ENCODE data around the gene GABRG3. TPM values are rescaled to one million over a fixed set of nuclear protein-coding genes. Genes with fewer than 3 reads are reported as not detected.

Gene GABRG3
- total RNA-seq, 2 experiments from 2014 or later: not detected

DNA sequence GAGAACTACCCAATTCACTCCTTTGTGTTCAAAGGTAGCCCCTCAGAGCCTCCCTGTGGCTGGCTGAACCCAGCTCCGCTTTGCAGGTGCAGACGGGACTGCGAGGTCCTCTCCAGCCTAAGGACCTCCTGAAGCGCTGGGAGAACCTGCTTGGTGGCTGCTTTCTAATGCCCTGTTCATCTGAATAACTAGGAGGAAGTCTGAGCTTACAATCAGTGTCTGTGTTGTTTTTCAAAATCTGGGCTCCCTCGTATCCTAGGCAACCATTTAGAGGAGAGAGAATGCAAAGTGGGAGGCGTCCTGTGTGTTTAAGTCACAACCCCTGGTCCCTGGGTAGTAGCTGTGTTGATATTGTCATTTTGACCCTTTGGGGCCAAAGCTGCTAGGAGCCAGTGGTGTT, 99.9 kb downstream of the GABRG3 start:
- H3K4me3 Mint-ChIP-seq: no peak overlapping the region
- peaks cover 24% of the 10 kb centered on the region for H3K9me3 Mint-ChIP-seq
- H3K36me3 Mint-ChIP-seq (ENCODE audit: low read depth): no peaks in the 10 kb centered on the region
- POLR2A ChIA-PET: no interaction called here
- CTCF ChIA-PET: no interaction called here
- ATAC-seq (no peak), DNase-seq (no peak)
- H3K4me1 Mint-ChIP-seq (ENCODE audit: low read depth): no peaks in the 10 kb centered on the region
- TF ChIP-seq, protein P1, sequence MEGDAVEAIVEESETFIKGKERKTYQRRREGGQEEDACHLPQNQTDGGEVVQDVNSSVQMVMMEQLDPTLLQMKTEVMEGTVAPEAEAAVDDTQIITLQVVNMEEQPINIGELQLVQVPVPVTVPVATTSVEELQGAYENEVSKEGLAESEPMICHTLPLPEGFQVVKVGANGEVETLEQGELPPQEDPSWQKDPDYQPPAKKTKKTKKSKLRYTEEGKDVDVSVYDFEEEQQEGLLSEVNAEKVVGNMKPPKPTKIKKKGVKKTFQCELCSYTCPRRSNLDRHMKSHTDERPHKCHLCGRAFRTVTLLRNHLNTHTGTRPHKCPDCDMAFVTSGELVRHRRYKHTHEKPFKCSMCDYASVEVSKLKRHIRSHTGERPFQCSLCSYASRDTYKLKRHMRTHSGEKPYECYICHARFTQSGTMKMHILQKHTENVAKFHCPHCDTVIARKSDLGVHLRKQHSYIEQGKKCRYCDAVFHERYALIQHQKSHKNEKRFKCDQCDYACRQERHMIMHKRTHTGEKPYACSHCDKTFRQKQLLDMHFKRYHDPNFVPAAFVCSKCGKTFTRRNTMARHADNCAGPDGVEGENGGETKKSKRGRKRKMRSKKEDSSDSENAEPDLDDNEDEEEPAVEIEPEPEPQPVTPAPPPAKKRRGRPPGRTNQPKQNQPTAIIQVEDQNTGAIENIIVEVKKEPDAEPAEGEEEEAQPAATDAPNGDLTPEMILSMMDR (IDR thresholded peaks at IDR 0.05): no peak
- H3K27me3 Mint-ChIP-seq: no peaks in the 10 kb centered on the region
- no peak overlapping the region for H3K27ac Mint-ChIP-seq
- intact Hi-C loops (cut with micrococcal nuclease): no loop called here

DNA sequence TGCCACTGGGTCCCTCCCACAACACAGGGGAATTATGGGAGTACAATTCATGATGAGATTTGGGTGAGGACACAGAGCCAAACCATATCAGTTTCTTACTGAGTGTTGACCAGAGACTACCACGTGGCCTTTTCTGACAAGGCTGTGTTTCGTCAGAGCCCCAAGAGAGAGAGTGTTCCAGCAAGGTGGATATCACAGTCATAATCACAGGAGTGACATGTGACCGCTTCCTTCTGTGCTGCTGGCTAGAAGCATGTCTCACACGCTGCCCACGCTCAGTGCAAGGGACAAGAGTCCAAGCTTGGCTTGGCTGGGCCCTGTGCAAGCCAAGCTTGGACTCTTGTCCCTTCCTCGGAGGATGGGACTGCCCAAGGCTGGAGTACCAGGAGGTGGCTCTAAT, 103.2 kb downstream of the GABRG3 start:
- H3K36me3 Mint-ChIP-seq (ENCODE audit: low read depth): no peaks in the 10 kb centered on the region
- TF ChIP-seq, protein P1 (IDR thresholded peaks at IDR 0.05): no peak
- ChIA-PET POLR2A (no interaction called here), CTCF (interaction anchor here (2.6 kb wide), 1 partner anchor 15 kb away, joined by 8 read pairs; no protein-coding TSS in a partner anchor)
- ATAC-seq (no peak), DNase-seq (no peak)
- H3K4me3 Mint-ChIP-seq: no peak overlapping the region
- H3K27me3 Mint-ChIP-seq: no peaks in the 10 kb centered on the region
- intact Hi-C loops (cut with micrococcal nuclease): no loop called here
- H3K9me3 Mint-ChIP-seq: peaks cover 9% of the 10 kb centered on the region
- H3K27ac Mint-ChIP-seq: no peak overlapping the region
- no peaks in the 10 kb centered on the region for H3K4me1 Mint-ChIP-seq (ENCODE audit: low read depth)

DNA sequence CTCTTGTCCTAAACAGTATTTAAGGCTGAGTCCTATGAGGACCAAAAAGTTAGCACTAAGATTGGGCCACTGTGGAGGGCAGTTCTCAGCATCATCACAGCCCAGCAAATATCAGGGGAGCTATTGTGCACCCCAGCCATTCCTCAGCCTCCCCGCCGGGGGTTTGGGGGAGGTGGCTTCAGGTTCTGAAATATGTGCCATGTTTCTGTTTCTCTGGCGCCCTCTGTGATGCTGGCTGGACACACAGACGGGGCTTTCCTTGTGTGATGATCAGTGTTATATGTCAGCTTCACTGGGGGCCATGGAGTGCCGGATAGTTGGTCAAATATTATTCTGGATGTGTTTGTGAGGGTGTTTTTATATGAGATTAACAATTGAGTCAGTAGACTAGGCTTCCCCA, 106.8 kb downstream of the GABRG3 start:
- intact Hi-C loops (cut with micrococcal nuclease): no loop called here
- no peak overlapping the region for H3K4me3 Mint-ChIP-seq
- no peak overlapping the region for H3K27ac Mint-ChIP-seq
- DNase-seq (no peak), ATAC-seq (no peak)
- H3K9me3 Mint-ChIP-seq: peaks cover 2% of the 10 kb centered on the region
- no peaks in the 10 kb centered on the region for H3K36me3 Mint-ChIP-seq (ENCODE audit: low read depth)
- TF ChIP-seq, protein P1 (IDR thresholded peaks at IDR 0.05): no peak
- ChIA-PET POLR2A (no interaction called here), CTCF (no interaction called here)
- H3K4me1 Mint-ChIP-seq (ENCODE audit: low read depth): no peaks in the 10 kb centered on the region
- H3K27me3 Mint-ChIP-seq: no peaks in the 10 kb centered on the region

DNA sequence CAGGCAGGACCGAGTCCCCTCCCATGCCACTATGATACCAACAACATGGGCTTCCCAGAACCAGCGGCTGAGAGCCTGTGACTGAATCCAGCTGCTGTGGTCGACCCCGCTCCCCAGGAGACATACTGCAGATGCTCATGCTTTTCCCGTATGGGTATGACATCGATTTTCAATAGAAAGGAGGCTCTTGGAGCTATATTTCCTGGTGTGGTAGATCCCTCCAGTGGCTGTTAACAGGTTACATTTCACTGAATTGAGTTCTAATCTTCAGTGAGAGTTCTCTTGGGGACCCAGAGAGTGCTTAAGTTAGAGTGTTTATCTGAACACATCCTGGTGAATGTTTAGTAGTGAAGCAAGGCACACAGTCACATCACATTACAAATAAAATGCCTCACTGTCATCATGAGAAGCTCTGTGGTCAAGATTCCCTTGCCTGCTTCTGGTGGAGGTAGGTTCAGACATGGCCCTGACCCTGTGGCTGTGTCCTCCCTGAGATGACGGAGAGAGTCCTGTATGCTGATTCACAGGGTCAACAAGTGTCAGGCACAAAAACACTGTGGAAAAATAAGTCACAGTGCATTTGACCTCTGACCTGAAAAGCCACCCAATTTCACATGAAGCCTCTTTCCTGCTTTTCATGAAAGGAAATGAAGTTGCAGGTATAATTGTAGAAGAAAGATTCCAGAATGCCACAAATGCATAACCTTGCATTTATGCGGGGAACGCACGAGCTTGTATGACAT, 110.9 kb downstream of the GABRG3 start:
- no peaks in the 10 kb centered on the region for H3K27me3 Mint-ChIP-seq
- ChIA-PET CTCF (interaction anchor here (1.5 kb wide), 1 partner anchor 277 kb away, joined by 3 read pairs; no protein-coding TSS in a partner anchor), POLR2A (no interaction called here)
- intact Hi-C loops (cut with micrococcal nuclease): no loop called here
- H3K36me3 Mint-ChIP-seq (ENCODE audit: low read depth): no peaks in the 10 kb centered on the region
- H3K4me1 Mint-ChIP-seq (ENCODE audit: low read depth): no peaks in the 10 kb centered on the region
- H3K9me3 Mint-ChIP-seq: no peaks in the 10 kb centered on the region
- TF ChIP-seq, protein P1 (IDR thresholded peaks at IDR 0.05): no peak
- no peak for ATAC-seq
- no peak overlapping the region for H3K4me3 Mint-ChIP-seq
- no peak for DNase-seq
- H3K27ac Mint-ChIP-seq: no peak overlapping the region

DNA sequence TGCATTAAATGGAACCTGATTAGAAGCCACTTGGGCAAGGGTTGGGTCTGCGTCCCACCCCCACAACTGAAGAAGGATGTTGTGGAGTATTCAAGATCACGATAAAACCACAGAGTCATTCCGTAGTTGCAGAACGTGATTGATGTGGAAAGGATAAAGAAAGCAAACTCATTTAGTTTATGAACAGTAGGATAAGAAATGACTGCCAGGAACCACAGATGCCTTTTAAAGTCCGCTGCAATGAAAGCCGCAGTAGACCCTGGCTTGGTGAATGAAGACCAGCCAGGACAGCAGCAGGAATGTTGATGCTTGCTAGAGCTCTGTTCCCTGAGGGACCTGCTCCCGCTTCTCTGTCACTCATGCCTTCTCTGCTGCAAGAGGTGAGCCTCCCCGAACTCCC, 111.5 kb downstream of the GABRG3 start:
- H3K4me3 Mint-ChIP-seq: no peak overlapping the region
- intact Hi-C loops (cut with micrococcal nuclease): no loop called here
- ChIA-PET CTCF (interaction anchor here (1.5 kb wide), 1 partner anchor 277 kb away, joined by 3 read pairs; no protein-coding TSS in a partner anchor), POLR2A (no interaction called here)
- no peak for DNase-seq
- H3K36me3 Mint-ChIP-seq (ENCODE audit: low read depth): no peaks in the 10 kb centered on the region
- TF ChIP-seq, protein P1 (IDR thresholded peaks at IDR 0.05): no peak
- no peaks in the 10 kb centered on the region for H3K9me3 Mint-ChIP-seq
- H3K4me1 Mint-ChIP-seq (ENCODE audit: low read depth): no peaks in the 10 kb centered on the region
- ATAC-seq: no peak
- no peaks in the 10 kb centered on the region for H3K27me3 Mint-ChIP-seq
- H3K27ac Mint-ChIP-seq: no peak overlapping the region

Data from activated CD8-positive, alpha-beta T cell treated with anti-CD3 and anti-CD28 coated beads for 36 hours (primary cell).